OCI-LY3 (cell line): ENCODE measurements around the gene SHC2.

Experiments used
- CTCF ChIP-seq: fragments of 200-600, 300-600 bp; sonication (generic); IDR thresholded peaks from 2 replicates; pipeline ENCODE4 v1.5.1; 2014; ENCODE audit warnings: antibody characterized with exemption, low read length, low read depth
- EZH2phosphoT487 ChIP-seq: fragments of 200-600 bp; shearing (Covaris generic); IDR thresholded peaks from 2 replicates; pipeline ENCODE4 v1.6.1; 2018; ENCODE audit warnings: antibody characterized with exemption, mixed run types, low read depth

- TF ChIP-seq CTCF (no peak), EZH2phosphoT487 (no peak)
These were observed 37.2 kb upstream of the SHC2 start for GRCh38 chr19:497869-498510.
